ENCODE data around the gene SUPT6H.

- TF ChIP-seq FOXM1 (IDR thresholded peaks at IDR 0.05; ENCODE audit: borderline replicate concordance) = peak; percentile 52; the same call in 1 of the 2 replicates
- no peak for TF ChIP-seq FOXK2 (IDR thresholded peaks at IDR 0.05)
- no peak for TF ChIP-seq ZNF384 (IDR thresholded peaks at IDR 0.05)
- TF ChIP-seq ELF4 (IDR thresholded peaks at IDR 0.05) = no peak
- TF ChIP-seq HDGF (IDR thresholded peaks at IDR 0.05; ENCODE audit: borderline replicate concordance) = no peak
- no peak for TF ChIP-seq SP1 (IDR thresholded peaks at IDR 0.05)
- TF ChIP-seq SUZ12 (IDR thresholded peaks at IDR 0.05) = no peak
- TF ChIP-seq CTBP1 (IDR thresholded peaks at IDR 0.05; ENCODE audit: borderline replicate concordance) = no peak
- no peak for TF ChIP-seq PKNOX1 (IDR thresholded peaks at IDR 0.05)
- no peak for TF ChIP-seq BHLHE40 (IDR thresholded peaks at IDR 0.05; ENCODE audit: borderline replicate concordance)
- no peak for TF ChIP-seq NFRKB (IDR thresholded peaks at IDR 0.05)
- no peak for TF ChIP-seq FOXA1 (IDR thresholded peaks at IDR 0.05)
- no peak for TF ChIP-seq TARDBP (IDR thresholded peaks at IDR 0.05)
Measured at GRCh38 chr17:28743243-28744103, 81.5 kb downstream of the SUPT6H start, which contains the start of gene TRAF4.
